HG02571 (cell line): ENCODE measurements around the gene KISS1R.
"Not testable (repeated sequence)": the region's sequence is repeated elsewhere in the genome, so short reads cannot be mapped to it uniquely, and the experiment has no call there.

Experiments
- ATAC-seq: cut with Tn5 transposase; IDR thresholded peaks from one replicate; pipeline ENCODE4 v1.9.1; 2021; ENCODE audit warnings: mild to moderate bottlenecking, moderate library complexity; ENCODE audit not compliant: unreplicated experiment

Gene KISS1R

DNA sequence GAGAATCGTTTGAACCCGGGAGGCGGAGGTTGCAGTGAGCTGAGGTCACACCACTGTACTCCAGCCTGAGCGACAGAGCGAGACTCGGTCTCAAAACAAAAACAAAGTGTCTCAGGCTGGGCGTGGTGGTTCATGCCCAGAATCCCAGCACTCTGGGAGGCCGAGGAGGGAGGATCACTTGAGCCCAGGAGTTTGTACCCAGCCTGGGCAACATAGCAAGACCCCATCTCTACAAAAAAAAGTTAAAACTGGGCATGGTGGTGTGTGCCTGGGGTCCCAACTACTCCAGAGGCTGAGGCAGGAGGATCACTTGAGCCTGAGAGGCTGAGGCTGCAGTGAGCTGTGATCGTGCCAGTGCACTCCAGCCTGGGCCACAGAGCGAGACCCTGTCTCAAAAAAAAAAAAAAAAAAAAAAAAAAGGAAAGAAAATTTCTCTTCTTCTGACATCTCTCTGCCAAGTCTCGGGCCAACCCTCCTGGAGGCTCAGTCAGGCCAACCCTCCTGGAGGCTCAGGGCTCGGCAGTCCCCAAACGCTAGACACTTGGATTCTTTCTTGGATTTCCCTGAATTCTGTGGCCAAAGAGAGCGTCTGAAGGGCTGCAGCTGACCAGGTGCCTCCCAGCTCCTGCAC, 35.0 kb downstream of the KISS1R start:
- ATAC-seq, result no peak

DNA sequence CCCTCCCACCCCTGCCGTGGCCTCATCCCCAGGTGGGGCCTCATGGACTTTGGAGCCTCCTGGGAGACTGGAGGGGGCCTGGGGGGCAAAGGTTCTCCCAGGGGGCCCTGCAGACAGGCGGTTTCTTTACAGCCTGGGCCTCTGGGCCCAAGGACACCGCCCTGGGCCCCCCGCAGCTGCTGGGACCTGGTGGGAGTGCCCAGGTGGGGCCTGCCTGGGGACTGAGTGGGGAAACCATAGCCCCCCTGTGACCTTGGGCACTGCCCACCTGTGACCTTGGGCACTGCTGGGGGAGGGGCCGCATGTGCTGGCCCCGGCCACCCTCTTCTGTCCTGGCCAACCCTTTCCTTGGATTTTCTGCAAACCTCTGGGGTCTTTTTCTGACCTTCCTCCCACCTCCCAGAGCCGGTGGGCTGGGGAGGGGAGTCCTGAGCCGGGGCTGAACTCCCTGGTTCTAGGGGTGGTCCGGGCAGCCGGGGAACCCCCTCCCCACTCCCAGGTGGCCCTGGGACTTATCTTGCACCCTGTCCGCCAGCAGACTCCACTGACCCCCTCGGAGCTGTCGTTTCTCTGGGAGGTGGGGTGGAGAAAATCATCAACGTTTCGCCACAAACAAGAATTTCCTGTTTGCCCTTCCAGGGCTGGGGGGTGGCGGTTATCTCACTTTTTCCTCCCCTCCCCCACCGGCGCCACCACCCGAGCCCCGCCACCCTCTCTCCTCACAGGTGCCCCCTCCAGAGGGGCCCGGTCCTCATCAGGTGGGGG, 35.7 kb downstream of the KISS1R start:
- no peak for ATAC-seq

GRCh38 chr19:953445-954271, 36.5 kb downstream of the KISS1R start:
- no peak for ATAC-seq

- ATAC-seq, result no peak
These were observed 37.1 kb downstream of the KISS1R start for GRCh38 chr19:954272-954671.

DNA sequence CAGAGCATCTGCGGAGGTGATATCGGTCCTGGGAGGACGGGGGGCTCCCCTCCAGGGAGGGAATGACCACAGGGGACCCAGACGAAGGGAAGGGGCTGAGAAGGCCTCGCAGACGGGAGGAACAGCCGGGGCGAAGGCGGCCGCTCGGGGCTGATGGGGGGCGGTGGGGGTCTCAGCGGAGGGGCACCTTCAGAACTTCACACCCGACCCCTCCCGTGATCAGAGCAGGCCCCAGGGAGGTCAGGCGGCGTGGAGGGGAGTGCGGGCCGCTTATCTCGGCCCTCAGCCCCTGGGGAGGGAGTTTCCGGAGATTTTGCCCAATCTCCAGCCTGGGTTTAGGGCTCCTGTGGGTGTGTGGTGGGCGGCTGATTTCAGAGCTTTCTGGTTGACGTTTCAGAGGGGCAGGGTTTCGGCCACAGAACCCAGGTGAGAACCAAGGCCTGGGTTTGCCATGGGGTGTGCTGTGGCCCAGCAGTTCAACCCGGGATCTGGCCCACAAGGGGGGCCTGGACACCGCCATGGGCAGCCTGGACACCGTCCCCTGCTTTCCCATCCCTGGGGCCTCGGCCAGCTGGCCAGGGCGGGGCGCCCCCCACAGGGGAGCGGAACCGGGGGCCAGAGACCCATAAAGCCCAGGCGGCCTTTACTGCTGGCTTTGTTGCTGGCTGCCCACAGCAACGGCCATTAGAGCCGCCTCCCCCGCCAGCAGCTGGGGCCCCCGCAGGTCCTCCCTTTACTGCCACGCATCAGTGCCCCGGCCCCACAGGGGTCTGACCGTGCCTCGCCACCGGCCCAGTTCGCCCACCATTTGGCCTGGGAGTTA, 37.8 kb downstream of the KISS1R start:
- no peak for ATAC-seq

GRCh38 chr19:955803-956765, 39.0 kb downstream of the KISS1R start:
- ATAC-seq, result no peak

DNA sequence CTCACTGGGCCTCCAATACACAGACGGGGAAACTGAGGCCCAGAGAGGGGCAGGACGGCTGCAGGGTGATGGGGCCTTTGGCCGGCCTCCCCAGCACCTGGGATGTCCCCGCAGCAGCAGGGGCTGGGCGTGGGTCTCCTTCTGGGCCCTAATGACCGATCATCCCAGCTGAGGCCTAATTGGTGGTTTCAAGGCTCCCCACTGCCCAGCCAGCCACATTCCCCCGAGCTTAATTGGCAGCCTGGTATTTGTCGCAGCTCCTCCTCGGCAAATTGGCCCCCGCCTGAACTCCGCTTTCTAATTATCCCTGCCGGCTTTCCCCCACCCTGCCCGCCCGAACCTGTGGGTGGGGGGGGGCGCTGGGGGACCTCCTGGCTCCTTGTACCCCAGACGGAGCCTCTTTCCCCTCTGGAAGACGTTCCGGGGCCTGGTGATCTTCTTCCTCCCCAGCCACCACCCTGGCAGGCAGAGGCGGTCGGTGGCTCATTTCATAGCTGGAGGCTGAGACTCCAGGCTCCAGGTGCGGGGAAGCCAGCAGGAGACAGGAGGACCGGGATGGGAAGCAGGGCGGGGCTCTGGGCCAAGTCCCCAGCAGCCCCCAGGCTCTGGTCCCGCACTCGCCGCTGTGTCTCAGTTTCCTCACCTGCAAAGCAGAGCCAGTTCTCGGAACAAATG, 39.8 kb downstream of the KISS1R start:
- no peak for ATAC-seq

DNA sequence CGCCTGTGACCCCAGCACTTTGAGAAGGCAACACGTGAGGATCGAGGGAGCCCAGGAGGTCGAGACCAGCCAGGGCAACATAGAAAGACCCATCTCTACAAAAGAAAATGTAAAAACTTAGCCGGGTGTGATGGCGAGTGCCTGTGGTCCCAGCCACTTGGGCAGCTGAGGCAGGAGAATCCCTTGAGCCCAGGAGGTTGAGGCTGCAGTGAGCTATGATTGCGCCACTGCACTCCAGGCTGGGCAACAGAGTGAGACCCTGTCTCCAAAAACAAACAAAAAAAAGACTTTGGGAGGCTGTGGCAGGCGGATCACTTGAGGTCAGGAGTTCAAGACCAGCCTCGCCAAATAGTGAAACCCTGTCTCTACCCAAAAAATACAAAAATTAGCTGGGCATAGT, 40.4 kb downstream of the KISS1R start:
- not testable (repeated sequence) for ATAC-seq

DNA sequence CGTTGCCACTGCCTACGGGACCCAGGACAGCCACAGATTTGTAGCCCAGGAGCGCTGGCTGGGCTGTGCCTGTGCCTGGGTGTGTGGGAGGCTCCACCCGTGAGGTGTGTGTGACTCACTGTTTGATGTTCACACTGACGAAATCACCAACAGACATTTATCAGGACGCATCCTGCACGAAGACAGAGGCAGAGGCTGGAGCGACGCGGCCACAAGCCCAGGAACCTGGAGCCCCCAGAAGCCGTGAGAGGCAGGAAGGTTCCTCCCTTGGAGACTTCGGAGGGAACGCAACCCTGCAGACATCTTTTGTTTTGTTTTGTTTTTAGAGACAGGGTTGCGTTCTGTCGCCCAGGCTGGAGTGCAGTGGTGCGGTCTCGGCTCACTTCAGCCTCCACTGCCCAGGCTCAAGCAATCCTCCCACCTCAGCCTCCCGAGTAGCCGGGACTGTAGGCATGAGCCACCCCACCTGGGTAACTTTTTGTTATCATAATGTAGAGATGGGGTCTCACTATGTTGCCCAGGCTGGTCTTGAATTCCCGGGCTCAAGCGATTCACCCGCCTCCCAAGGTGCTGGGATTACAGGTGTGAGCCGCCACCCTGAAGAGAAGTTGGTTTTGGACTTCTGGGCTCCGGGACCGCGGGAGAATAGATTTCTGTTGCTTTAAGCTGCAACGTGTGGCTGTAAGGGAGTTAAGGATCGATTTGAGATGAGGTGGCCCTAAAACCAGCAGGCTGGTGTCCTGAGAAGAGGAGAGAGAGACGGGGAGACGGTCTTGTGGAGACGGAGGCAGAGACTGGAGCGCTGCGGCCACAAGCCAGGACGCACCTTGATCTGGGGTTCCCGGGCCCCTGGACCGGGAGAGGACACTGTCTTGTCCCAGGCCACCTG, 42.1 kb downstream of the KISS1R start:
- no peak for ATAC-seq

DNA sequence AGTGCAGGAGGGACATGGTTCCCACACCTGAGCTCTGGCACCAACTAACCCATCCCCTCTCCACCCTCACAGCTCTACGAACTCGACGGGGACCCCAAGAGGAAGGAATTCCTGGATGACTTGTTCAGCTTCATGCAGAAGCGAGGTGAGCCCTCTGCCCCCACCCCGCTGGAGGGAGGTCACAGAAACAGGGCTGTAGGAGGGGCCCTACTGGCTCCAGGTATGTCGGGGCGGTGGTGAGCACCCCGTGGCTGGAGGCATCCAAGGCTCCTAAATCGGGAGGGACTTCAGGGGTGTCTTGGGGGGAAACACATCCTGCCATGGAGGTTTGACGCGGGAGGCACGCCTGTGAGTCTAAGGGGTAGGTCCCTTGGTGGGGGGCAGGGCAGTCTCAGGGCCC, 42.9 kb downstream of the KISS1R start:
- ATAC-seq, result no peak

- no peak for ATAC-seq
These were observed 43.4 kb downstream of the KISS1R start for GRCh38 chr19:960601-960938.

- ATAC-seq, result no peak
These were observed 44.9 kb downstream of the KISS1R start for GRCh38 chr19:961866-962620.

- ATAC-seq, result no peak
These were observed 45.7 kb downstream of the KISS1R start for GRCh38 chr19:962683-963400.

- ATAC-seq, result no peak
These were observed 46.4 kb downstream of the KISS1R start for GRCh38 chr19:963486-963951.

- ATAC-seq, result no peak
These were observed 47.0 kb downstream of the KISS1R start for GRCh38 chr19:964116-964520.

GRCh38 chr19:964761-965694, 47.9 kb downstream of the KISS1R start:
- ATAC-seq, result no peak
